ENCODE measurements around the gene UBE2V1.

- TF ChIP-seq CTCF (IDR thresholded peaks at IDR 0.05) (no peak), POLR2A (IDR thresholded peaks at IDR 0.05) (no peak)
Observed at GRCh38 chr20:50054231-50054547, 58.8 kb downstream of the UBE2V1 start.
